HepG2 (cell line): ENCODE results near the gene TSPAN18.

Experiments
- ATF2 ChIP-seq: sonication (generic); formaldehyde crosslinking; IDR thresholded peaks from 2 replicates; pipeline ENCODE4 v1.4.0; 2020; ENCODE audit warnings: missing genetic modification reagents
- TCF7 ChIP-seq: sonication (generic); IDR thresholded peaks from 2 replicates; pipeline ENCODE4 v1.6.1; 2016; ENCODE audit warnings: antibody characterized with exemption, low read depth
- ZNF232 ChIP-seq: sonication (generic); formaldehyde crosslinking; IDR thresholded peaks from 2 replicates; pipeline ENCODE4 v1.4.0; 2020; ENCODE audit warnings: missing genetic modification reagents, borderline replicate concordance

GRCh38 chr11:44957776-44958564 is 231.2 kb downstream of the TSPAN18 start:
- TF ChIP-seq ZNF232 (CRISPR knock-in tag): no peak
- TF ChIP-seq TCF7: no peak
- TF ChIP-seq ATF2 (CRISPR knock-in tag): no peak
